Measurements from ENCODE around the gene ORMDL2. TPM values are rescaled to one million over a fixed set of nuclear protein-coding genes. Genes with fewer than 3 reads are reported as not detected.

ORMDL2 gene
- total RNA-seq, 1 donor from 2014 or later: 12.5 TPM

DNA sequence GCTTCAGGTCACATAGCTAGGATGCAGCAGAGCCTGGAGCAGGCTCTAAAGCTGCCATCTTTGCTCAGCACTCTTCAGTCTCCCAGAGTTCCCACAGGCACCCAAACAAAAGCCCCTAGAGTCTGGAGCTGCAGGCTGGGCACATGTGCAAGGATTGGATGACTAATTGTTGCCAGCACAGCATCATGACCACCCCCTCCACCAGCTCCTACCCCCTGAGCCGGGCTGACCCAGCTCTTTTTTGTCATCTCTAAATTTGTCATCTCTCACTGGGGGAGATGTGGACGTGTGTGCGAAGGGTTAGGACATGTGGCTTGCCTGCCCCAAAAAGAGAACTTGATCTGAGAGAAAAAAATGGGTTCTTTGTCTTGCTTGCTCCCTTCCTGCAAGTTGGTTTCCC is 29.2 kb downstream of the ORMDL2 start:
- no peaks in the 10 kb centered on the region for H3K79me2 ChIP-seq (ENCODE audit: low read depth)
- H3K4me3 Mint-ChIP-seq: no peak overlapping the region
- H3K27me3 Mint-ChIP-seq (ENCODE audit: insufficient read depth, low read depth): peaks cover 2% of the 10 kb centered on the region
- H3K4me1 ChIP-seq: peaks cover 24% of the 10 kb centered on the region
- H3K9ac ChIP-seq: no peak overlapping the region
- no peaks in the 10 kb centered on the region for H3K9me3 Mint-ChIP-seq
- H3K27me3 ChIP-seq: no peaks in the 10 kb centered on the region
- no peaks in the 10 kb centered on the region for H3K9me3 ChIP-seq (ENCODE audit: low read depth)
- H2AFZ ChIP-seq (replicated peaks): peak overlapping the region; percentile 30
- H3F3A ChIP-seq (ENCODE audit: low read depth): peaks cover 19% of the 10 kb centered on the region
- no peaks in the 10 kb centered on the region for H4K20me1 ChIP-seq (ENCODE audit: low read depth)
- no peak overlapping the region for H3K27ac Mint-ChIP-seq
- no peak overlapping the region for H3K27ac ChIP-seq
- H3K4me3 ChIP-seq: no peak overlapping the region
- no peaks in the 10 kb centered on the region for H3K36me3 ChIP-seq
- no peak for DNase-seq (ENCODE audit: low spot score)
- no peaks in the 10 kb centered on the region for H3K36me3 Mint-ChIP-seq
- no peak overlapping the region for H3K4me2 ChIP-seq
- peaks cover 43% of the 10 kb centered on the region for H3K4me1 Mint-ChIP-seq
- TF ChIP-seq EZH2phosphoT487 (IDR thresholded peaks at IDR 0.05) (no peak), EZH2 (IDR thresholded peaks at IDR 0.05) (no peak)
- TF ChIP-seq, protein P1, sequence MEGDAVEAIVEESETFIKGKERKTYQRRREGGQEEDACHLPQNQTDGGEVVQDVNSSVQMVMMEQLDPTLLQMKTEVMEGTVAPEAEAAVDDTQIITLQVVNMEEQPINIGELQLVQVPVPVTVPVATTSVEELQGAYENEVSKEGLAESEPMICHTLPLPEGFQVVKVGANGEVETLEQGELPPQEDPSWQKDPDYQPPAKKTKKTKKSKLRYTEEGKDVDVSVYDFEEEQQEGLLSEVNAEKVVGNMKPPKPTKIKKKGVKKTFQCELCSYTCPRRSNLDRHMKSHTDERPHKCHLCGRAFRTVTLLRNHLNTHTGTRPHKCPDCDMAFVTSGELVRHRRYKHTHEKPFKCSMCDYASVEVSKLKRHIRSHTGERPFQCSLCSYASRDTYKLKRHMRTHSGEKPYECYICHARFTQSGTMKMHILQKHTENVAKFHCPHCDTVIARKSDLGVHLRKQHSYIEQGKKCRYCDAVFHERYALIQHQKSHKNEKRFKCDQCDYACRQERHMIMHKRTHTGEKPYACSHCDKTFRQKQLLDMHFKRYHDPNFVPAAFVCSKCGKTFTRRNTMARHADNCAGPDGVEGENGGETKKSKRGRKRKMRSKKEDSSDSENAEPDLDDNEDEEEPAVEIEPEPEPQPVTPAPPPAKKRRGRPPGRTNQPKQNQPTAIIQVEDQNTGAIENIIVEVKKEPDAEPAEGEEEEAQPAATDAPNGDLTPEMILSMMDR (IDR thresholded peaks at IDR 0.05): no peak

GRCh38 chr12:55847603-55848291 is 29.9 kb downstream of the ORMDL2 start:
- no peaks in the 10 kb centered on the region for H3K27me3 ChIP-seq
- no peaks in the 10 kb centered on the region for H3K9me3 ChIP-seq (ENCODE audit: low read depth)
- no peaks in the 10 kb centered on the region for H4K20me1 ChIP-seq (ENCODE audit: low read depth)
- H3K4me3 Mint-ChIP-seq: no peak overlapping the region
- H2AFZ ChIP-seq (replicated peaks): no peak overlapping the region
- H3K27me3 Mint-ChIP-seq (ENCODE audit: insufficient read depth, low read depth): peaks cover 2% of the 10 kb centered on the region
- H3K79me2 ChIP-seq (ENCODE audit: low read depth): no peaks in the 10 kb centered on the region
- H3K9me3 Mint-ChIP-seq: no peaks in the 10 kb centered on the region
- no peak overlapping the region for H3K4me2 ChIP-seq
- TF ChIP-seq, protein P1 (IDR thresholded peaks at IDR 0.05): no peak
- TF ChIP-seq EZH2 (IDR thresholded peaks at IDR 0.05) (no peak), EZH2phosphoT487 (IDR thresholded peaks at IDR 0.05) (no peak)
- H3K4me3 ChIP-seq: no peak overlapping the region
- H3K4me1 ChIP-seq: peaks cover 24% of the 10 kb centered on the region
- H3K27ac Mint-ChIP-seq: peak overlapping the region; percentile 65
- H3K9ac ChIP-seq: no peak overlapping the region
- DNase-seq (ENCODE audit: low spot score): no peak
- H3F3A ChIP-seq (ENCODE audit: low read depth): peaks cover 19% of the 10 kb centered on the region
- H3K36me3 ChIP-seq: no peaks in the 10 kb centered on the region
- no peak overlapping the region for H3K27ac ChIP-seq
- no peaks in the 10 kb centered on the region for H3K36me3 Mint-ChIP-seq
- peaks cover 38% of the 10 kb centered on the region for H3K4me1 Mint-ChIP-seq

- peaks cover 19% of the 10 kb centered on the region for H3F3A ChIP-seq (ENCODE audit: low read depth)
- Mint-ChIP-seq H3K27me3 (ENCODE audit: insufficient read depth, low read depth) (peaks cover 2% of the 10 kb centered on the region), H3K9me3 (no peaks in the 10 kb centered on the region), H3K4me1 (peaks cover 38% of the 10 kb centered on the region), H3K36me3 (no peaks in the 10 kb centered on the region), H3K27ac (no peak overlapping the region), H3K4me3 (no peak overlapping the region)
- H3K79me2 ChIP-seq (ENCODE audit: low read depth): no peaks in the 10 kb centered on the region
- H3K9ac ChIP-seq: no peak overlapping the region
- H3K9me3 ChIP-seq (ENCODE audit: low read depth): no peaks in the 10 kb centered on the region
- no peaks in the 10 kb centered on the region for H3K36me3 ChIP-seq
- no peak overlapping the region for H3K27ac ChIP-seq
- H3K4me1 ChIP-seq: peaks cover 24% of the 10 kb centered on the region
- DNase-seq (ENCODE audit: low spot score): no peak
- peak overlapping the region; percentile 46 for H3K4me2 ChIP-seq
- no peaks in the 10 kb centered on the region for H3K27me3 ChIP-seq
- H2AFZ ChIP-seq (replicated peaks): peak overlapping the region; percentile 70
- TF ChIP-seq EZH2 (IDR thresholded peaks at IDR 0.05) (no peak), EZH2phosphoT487 (IDR thresholded peaks at IDR 0.05) (no peak)
- TF ChIP-seq, protein P1 (IDR thresholded peaks at IDR 0.05): no peak
- no peak overlapping the region for H3K4me3 ChIP-seq
- H4K20me1 ChIP-seq (ENCODE audit: low read depth): no peaks in the 10 kb centered on the region
These were observed 31.9 kb downstream of the ORMDL2 start for GRCh38 chr12:55849616-55850343.

Measured in neural progenitor cell (in vitro differentiated cells).